Endothelial cell (in vitro differentiated cells): Measurements from ENCODE around the gene NDRG4. TPM values are rescaled to one million over a fixed set of nuclear protein-coding genes. Genes with fewer than 3 reads are reported as not detected.

Experiments
- DNase-seq: peaks from one replicate; pipeline ENCODE4 v3.0.0; 2021; ENCODE audit warnings: low spot score
- H3K27ac Mint-ChIP-seq: one replicate; pipeline ENCODE4 v1.8.0; 2021; ENCODE audit warnings: mixed read lengths, inconsistent platforms; ENCODE audit not compliant: unreplicated experiment
- H3K27me3 Mint-ChIP-seq: one replicate; pipeline ENCODE4 v1.8.0; 2021; ENCODE audit warnings: mild to moderate bottlenecking, moderate library complexity, mixed read lengths, inconsistent platforms; ENCODE audit not compliant: unreplicated experiment
- H3K36me3 Mint-ChIP-seq: one replicate; pipeline ENCODE4 v1.8.0; 2021; ENCODE audit warnings: mild to moderate bottlenecking, low read depth, mixed read lengths, inconsistent platforms; ENCODE audit not compliant: unreplicated experiment
- H3K4me1 Mint-ChIP-seq: one replicate; pipeline ENCODE4 v1.8.0; 2021; ENCODE audit warnings: mild to moderate bottlenecking, mixed read lengths, inconsistent platforms; ENCODE audit not compliant: unreplicated experiment
- H3K4me3 Mint-ChIP-seq: one replicate; pipeline ENCODE4 v1.8.0; 2021; ENCODE audit warnings: mild to moderate bottlenecking, mixed read lengths, inconsistent platforms; ENCODE audit not compliant: unreplicated experiment
- H3K9me3 Mint-ChIP-seq: one replicate; pipeline ENCODE4 v1.8.0; 2021; ENCODE audit warnings: mixed read lengths, inconsistent platforms; ENCODE audit not compliant: unreplicated experiment
- total RNA-seq: library from RNA; stranded (reverse); fragmentation: NEBNext Ultra II Directional; extraction: Animal tissue kit (Norgen Biotek cat#: 25700); gene quantifications from one replicate; pipeline ENCODE4 v1.2.1, GENCODE V29; 2021; ENCODE audit not compliant: unreplicated experiment
- TF ChIP-seq, protein P1 (sequence below): fragments of 200-600 bp; sonication (generic); IDR thresholded peaks from one replicate; pipeline ENCODE4 v1.5.0; 2021; ENCODE audit warnings: antibody characterized with exemption; ENCODE audit not compliant: unreplicated experiment

NDRG4 gene
- total RNA-seq, 1 donor from 2014 or later, result 5.9 TPM

- H3K4me1 Mint-ChIP-seq, result peaks cover 4% of the 10 kb centered on the region
- H3K4me3 Mint-ChIP-seq, result no peak overlapping the region
- TF ChIP-seq, protein P1, sequence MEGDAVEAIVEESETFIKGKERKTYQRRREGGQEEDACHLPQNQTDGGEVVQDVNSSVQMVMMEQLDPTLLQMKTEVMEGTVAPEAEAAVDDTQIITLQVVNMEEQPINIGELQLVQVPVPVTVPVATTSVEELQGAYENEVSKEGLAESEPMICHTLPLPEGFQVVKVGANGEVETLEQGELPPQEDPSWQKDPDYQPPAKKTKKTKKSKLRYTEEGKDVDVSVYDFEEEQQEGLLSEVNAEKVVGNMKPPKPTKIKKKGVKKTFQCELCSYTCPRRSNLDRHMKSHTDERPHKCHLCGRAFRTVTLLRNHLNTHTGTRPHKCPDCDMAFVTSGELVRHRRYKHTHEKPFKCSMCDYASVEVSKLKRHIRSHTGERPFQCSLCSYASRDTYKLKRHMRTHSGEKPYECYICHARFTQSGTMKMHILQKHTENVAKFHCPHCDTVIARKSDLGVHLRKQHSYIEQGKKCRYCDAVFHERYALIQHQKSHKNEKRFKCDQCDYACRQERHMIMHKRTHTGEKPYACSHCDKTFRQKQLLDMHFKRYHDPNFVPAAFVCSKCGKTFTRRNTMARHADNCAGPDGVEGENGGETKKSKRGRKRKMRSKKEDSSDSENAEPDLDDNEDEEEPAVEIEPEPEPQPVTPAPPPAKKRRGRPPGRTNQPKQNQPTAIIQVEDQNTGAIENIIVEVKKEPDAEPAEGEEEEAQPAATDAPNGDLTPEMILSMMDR, result no peak
- peaks cover 16% of the 10 kb centered on the region for H3K27me3 Mint-ChIP-seq
- no peak overlapping the region for H3K27ac Mint-ChIP-seq
- H3K9me3 Mint-ChIP-seq, result no peaks in the 10 kb centered on the region
- H3K36me3 Mint-ChIP-seq, result no peaks in the 10 kb centered on the region
- no peak for DNase-seq
Observed at GRCh38 chr16:58465817-58466216, 34.1 kb upstream of the NDRG4 start.

DNA sequence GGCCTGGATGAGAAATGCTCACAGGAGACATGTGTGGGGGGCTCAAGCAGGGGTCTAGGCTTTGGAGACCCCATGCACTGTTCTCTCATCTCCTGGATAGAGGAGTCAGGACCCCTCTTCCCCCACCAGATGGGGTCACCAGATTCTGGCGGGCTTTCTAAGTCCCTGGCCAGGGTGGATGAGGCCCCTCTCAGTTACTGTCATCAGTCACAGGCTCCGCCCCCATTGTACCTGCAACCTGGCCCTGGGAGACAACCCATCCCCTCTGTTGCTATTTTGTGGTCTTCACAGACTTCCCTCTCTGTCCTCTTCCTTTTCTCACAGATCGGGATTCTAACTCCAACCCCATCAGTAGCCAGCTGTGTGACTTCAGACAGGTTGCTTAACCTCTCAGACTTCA is 33.5 kb upstream of the NDRG4 start:
- Mint-ChIP-seq H3K27me3 (peaks cover 16% of the 10 kb centered on the region), H3K4me3 (no peak overlapping the region), H3K4me1 (peaks cover 4% of the 10 kb centered on the region), H3K36me3 (no peaks in the 10 kb centered on the region), H3K9me3 (no peaks in the 10 kb centered on the region), H3K27ac (no peak overlapping the region)
- TF ChIP-seq, protein P1, result no peak
- no peak for DNase-seq

DNA sequence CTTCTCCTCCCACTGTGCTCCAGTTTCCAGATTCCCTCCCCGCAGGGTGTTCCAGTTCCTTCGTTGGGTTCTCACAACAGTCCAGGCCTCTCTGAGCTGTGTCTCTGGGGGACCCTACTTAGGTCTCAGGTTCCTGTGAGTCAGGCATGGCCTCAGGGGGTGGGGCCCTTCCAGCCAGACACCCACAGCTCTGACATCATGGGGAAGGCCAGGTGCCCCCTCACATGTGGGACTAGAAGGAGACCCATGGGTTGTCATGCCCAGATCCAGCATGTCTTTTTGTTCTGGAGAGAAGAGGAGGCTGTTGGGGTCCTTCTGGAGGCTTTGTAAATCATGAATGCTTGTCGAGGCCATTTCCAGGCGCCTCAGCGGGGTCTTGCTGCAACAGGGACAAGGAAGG is 32.0 kb upstream of the NDRG4 start:
- H3K36me3 Mint-ChIP-seq, result no peaks in the 10 kb centered on the region
- H3K27me3 Mint-ChIP-seq, result peaks cover 15% of the 10 kb centered on the region
- peaks cover 4% of the 10 kb centered on the region for H3K4me1 Mint-ChIP-seq
- no peak overlapping the region for H3K4me3 Mint-ChIP-seq
- H3K27ac Mint-ChIP-seq, result no peak overlapping the region
- H3K9me3 Mint-ChIP-seq, result no peaks in the 10 kb centered on the region
- no peak for DNase-seq
- TF ChIP-seq, protein P1, result no peak

- Mint-ChIP-seq H3K9me3 (no peaks in the 10 kb centered on the region), H3K4me3 (no peak overlapping the region), H3K36me3 (no peaks in the 10 kb centered on the region), H3K4me1 (peaks cover 14% of the 10 kb centered on the region), H3K27ac (no peak overlapping the region), H3K27me3 (peaks cover 24% of the 10 kb centered on the region)
- TF ChIP-seq, protein P1, result no peak
- DNase-seq, result no peak
Observed at GRCh38 chr16:58471209-58471975, 28.6 kb upstream of the NDRG4 start.

- H3K36me3 Mint-ChIP-seq, result no peaks in the 10 kb centered on the region
- H3K27me3 Mint-ChIP-seq, result peaks cover 18% of the 10 kb centered on the region
- H3K27ac Mint-ChIP-seq, result no peak overlapping the region
- no peak for DNase-seq
- H3K4me3 Mint-ChIP-seq, result no peak overlapping the region
- TF ChIP-seq, protein P1, result no peak
- H3K4me1 Mint-ChIP-seq, result peaks cover 14% of the 10 kb centered on the region
- H3K9me3 Mint-ChIP-seq, result no peaks in the 10 kb centered on the region
Observed at GRCh38 chr16:58472266-58472665, 27.7 kb upstream of the NDRG4 start.
